Ramos (cell line): ENCODE results near the gene CLDN19.
"Not testable (repeated sequence)": the region's sequence is repeated elsewhere in the genome, so short reads cannot be mapped to it uniquely, and the experiment has no call there.

Experiments
- in situ Hi-C: fragments of 300-500 bp; cut with MboI; formaldehyde crosslinking; loops from one replicate; pipeline ENCODE4 v1.14.3; 2022; ENCODE audit warnings: low sequenced_read_pairs; ENCODE audit not compliant: unreplicated experiment

Gene CLDN19

DNA sequence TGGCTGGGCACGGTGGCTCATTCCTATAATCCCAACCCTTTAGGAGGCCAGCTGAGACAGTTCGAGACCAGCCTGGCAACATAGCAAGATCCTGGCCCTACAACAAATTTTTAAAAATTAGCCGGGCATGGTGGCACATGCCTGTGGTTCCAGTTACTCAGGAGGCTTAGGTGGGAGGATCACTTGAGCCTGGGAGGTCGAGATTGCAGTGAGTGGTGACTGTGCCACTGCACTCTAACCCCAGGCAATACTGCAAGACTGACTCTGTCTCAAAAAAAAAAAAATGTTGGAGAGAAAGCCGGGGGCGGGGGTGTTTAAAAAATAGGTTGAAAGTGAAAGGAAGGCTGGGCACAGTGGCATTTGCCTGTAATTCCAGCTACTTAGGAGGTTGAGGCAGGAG, 16.5 kb downstream of the CLDN19 start:
- in situ Hi-C loops, result no loop called here

- in situ Hi-C loops, result not testable (repeated sequence)
These were observed 17.6 kb downstream of the CLDN19 start for GRCh38 chr1:42722403-42722802.

- in situ Hi-C loops, result no loop called here
These were observed 18.1 kb downstream of the CLDN19 start for GRCh38 chr1:42721926-42722325.

GRCh38 chr1:42720868-42721267, 19.2 kb downstream of the CLDN19 start:
- in situ Hi-C loops, result no loop called here

GRCh38 chr1:42714441-42714840, 25.6 kb downstream of the CLDN19 start:
- in situ Hi-C loops, result not testable (repeated sequence)

DNA sequence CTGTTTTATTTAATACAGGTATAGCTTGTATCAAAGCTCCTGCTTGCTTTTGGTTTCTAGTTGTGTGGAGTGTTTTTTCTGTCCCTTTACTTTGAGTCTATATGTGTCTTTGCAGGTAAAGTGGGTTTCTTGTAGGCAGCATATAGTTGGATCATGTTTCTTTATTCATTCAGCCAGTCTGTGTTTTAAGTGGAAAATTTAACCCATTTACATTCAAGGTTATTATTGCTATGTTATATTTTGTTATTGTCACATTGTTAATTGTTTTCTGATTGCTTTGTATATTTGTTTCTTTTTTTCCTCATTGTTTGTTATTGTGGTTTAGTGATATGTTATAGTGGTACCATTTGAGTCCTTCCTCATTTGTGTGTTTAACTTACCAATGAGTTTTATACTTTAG, 26.7 kb downstream of the CLDN19 start:
- in situ Hi-C loops, result no loop called here

- in situ Hi-C loops, result not testable (repeated sequence)
These were observed 27.2 kb downstream of the CLDN19 start for GRCh38 chr1:42712808-42713207.

DNA sequence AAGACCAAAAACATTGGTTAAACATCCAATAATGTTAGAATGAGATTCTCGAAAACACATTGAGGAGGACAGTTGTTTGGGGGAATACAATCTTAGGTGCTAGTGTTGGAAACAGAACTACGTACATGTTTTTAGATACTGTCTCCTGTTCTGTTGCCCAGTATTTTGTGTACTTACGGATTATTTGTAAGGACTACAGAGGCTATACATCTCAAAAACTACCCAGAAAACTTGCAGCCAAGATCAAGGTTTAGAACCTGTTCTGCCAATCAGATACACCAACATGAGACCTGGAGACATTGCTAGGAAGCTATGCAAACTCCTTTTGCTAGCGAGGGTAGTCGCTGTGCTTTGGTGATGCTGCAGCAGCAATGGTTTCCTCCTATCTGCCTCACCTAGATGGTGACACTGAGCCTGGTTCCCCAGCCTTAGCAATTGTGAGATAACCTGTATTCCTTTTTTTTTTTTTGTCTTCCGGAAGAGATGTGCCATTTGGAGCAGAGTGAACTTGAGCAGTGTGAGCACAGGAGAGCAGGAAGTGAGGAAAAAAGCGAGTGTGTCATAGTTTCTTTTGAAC, 36.1 kb downstream of the CLDN19 start:
- in situ Hi-C loops, result no loop called here

GRCh38 chr1:42700006-42700405, 40.0 kb downstream of the CLDN19 start:
- in situ Hi-C loops, result no loop called here

GRCh38 chr1:42698081-42698813, 41.8 kb downstream of the CLDN19 start:
- in situ Hi-C loops, result no loop called here

GRCh38 chr1:42692911-42693310, 47.1 kb downstream of the CLDN19 start:
- in situ Hi-C loops, result no loop called here

DNA sequence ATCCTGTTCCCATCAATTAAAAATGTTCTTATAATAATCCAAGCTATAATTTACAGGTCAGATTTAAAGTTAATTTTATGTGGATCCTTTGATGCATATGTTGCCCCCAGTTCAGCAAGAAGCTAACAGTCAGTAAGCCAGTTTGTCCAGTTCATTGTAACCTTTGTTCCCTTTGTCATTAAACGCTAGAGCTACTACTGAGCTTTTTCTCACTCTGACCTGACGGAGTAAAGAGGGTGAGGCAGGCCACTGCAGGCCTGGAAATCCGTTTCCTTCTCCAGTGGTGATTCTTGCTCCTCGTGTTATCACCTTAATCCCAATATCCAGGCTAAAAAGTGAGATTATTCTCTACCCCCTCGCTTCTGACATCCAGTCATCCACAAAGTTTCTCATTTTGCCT, 47.6 kb downstream of the CLDN19 start:
- in situ Hi-C loops, result no loop called here

DNA sequence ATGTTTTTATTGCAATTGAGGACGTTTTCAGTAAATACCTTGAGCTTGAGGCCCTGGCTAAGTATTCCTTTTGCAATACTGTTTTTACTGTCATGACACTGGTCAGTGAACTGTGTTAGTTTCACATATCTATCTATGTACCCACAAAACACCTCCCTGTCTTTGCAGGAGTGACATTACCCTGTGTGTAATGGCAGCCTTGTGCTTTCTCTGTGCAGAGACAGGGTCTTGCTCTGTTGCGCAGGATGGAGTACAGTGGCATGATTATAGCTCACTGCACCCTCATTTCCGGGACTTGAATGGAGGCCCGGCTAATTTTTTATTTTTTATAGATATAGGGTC, 48.9 kb downstream of the CLDN19 start:
- in situ Hi-C loops, result no loop called here

DNA sequence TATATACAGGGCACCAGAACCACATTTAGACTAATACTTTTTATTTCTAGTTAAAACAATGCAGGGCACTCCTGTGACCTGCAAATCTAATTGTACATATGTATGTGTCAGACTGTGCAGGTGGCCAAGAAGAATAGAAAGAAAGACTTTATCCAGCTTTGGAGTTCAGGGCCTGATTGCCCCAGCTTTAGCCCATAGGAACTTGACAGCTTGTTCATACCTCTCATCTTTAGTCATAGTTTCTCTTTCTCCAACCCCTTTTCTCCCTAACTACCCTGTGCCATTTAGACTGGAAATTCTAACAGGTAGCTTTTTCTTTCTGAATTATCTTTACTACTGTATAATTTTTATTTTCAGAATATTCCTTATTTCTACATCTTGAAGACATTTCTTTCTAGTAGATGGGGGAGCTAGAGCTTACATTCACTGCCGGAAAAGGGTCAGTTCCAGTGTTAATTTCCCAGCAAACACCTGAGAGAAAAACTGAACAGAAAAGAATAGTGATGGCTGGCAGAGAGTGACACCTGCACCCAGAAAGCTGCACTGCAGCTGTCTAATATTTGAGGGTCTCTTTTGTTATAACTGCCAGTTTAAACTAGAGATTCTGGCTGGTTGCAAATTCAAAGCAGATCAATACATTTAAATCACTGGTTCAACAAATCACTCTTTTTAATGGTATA, 49.4 kb downstream of the CLDN19 start:
- in situ Hi-C loops, result no loop called here

DNA sequence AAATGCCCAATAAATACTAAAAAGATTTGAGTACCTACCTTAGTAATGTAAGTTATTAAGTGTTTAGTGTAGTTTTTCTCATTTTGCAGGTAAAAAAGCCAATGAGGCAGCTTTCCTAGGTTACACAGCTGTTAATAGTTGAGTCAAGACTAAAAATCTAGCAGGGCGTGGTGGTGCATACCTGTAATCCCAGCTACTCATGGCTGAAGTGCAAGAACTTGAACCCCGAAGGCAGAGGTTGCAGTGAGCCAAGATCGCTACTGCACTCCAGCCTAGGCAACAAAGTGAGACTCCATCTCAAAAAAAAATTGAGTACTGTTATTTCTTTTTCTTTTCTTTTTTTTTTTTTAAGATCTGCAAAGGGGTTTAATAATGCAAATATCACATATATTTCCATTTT, 50.1 kb downstream of the CLDN19 start:
- in situ Hi-C loops, result no loop called here

GRCh38 chr1:42686418-42686817, 53.6 kb downstream of the CLDN19 start:
- in situ Hi-C loops, result no loop called here

DNA sequence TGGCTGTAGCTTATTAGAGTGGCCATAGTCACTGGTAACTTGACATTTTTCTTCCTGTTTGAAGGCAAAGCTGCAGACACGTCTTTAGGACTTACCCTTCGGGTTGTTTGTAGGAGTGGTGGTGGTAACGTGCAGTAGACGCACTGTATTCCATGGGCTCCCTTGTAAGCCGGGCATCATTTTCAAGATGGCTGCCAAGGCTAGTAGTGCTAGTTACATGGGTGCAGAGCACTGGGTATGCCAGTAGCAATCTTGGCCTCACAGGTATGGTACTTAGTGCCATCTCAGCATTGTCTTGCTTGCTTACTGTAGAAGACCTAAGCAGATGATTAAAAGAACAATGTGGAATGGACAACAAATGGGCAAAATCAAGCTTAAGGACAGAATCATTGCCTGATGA, 55.9 kb downstream of the CLDN19 start:
- in situ Hi-C loops, result no loop called here
